ENCODE data around the gene DDIAS. TPM values are rescaled to one million over a fixed set of nuclear protein-coding genes. Genes with fewer than 3 reads are reported as not detected.

The DDIAS gene
- total and polyA plus RNA-seq, 11 donors: 0.08 to 3.5 (median 0.58) TPM; not detected in 1

DNA sequence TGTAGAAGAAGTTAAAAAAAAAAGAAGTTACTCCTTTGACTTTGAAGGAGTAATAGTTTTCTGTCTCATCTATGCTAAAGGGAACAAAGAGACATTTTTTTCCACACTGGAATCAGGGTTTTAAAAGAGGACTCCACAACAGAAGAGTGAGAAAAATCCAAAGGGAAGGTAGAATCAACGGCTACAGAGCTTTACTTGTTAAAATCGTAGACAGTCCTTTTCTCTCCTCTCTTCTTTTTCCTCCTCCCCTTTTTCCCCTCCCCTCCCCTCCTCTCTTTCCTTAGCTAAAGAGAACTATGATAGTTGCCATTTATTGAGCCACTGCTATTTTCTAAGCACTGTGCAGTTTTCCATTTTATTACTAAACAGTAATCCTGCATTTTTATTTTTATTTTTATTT is 29.2 kb downstream of the DDIAS start:
- H3K27me3 ChIP-seq: no peaks in the 10 kb centered on the region
- no peak overlapping the region for H3K27ac ChIP-seq
- DNase-seq: no peak
- no peak overlapping the region for H3K4me3 ChIP-seq
- no peak for ATAC-seq
- no peaks in the 10 kb centered on the region for H3K9me3 ChIP-seq
- TF ChIP-seq, protein P1, sequence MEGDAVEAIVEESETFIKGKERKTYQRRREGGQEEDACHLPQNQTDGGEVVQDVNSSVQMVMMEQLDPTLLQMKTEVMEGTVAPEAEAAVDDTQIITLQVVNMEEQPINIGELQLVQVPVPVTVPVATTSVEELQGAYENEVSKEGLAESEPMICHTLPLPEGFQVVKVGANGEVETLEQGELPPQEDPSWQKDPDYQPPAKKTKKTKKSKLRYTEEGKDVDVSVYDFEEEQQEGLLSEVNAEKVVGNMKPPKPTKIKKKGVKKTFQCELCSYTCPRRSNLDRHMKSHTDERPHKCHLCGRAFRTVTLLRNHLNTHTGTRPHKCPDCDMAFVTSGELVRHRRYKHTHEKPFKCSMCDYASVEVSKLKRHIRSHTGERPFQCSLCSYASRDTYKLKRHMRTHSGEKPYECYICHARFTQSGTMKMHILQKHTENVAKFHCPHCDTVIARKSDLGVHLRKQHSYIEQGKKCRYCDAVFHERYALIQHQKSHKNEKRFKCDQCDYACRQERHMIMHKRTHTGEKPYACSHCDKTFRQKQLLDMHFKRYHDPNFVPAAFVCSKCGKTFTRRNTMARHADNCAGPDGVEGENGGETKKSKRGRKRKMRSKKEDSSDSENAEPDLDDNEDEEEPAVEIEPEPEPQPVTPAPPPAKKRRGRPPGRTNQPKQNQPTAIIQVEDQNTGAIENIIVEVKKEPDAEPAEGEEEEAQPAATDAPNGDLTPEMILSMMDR (IDR thresholded peaks at IDR 0.05): no peak
- TF ChIP-seq POLR2A (IDR thresholded peaks at IDR 0.05): no peak
- WGBS, 4 donors: 74 to 90% (median 83%) methylated on average over 2 of the region's 2 CpGs
- H3K4me1 ChIP-seq: no peaks in the 10 kb centered on the region
- H3K36me3 ChIP-seq: no peaks in the 10 kb centered on the region
- intact Hi-C loops (cut with DNase I): no loop called here

DNA sequence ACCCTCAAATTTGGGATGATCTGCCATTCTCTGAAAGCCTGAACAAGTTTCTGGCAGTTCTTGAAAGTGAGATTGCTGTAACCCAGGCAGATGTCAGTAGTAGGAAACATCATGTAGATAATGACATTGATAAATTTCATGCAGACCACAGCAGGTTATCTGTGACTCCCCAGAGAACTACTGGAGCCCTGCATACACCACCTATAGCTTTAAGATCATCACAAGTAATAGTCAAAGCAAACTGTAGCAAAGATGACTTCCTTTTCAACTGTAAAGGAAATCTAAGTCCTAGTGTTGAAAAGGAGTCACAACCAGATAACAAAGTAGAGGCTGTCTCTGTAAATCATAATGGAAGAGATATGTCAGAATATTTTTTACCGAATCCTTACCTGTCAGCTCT is 31.0 kb downstream of the DDIAS start:
- H3K4me3 ChIP-seq: no peak overlapping the region
- ATAC-seq: no peak
- no peaks in the 10 kb centered on the region for H3K4me1 ChIP-seq
- no peaks in the 10 kb centered on the region for H3K36me3 ChIP-seq
- H3K9me3 ChIP-seq: no peaks in the 10 kb centered on the region
- TF ChIP-seq, protein P1 (IDR thresholded peaks at IDR 0.05): no peak
- TF ChIP-seq POLR2A (IDR thresholded peaks at IDR 0.05): no peak
- intact Hi-C loops (cut with DNase I): no loop called here
- 85 to 97% (median 86%) methylated on average over 1 of the region's 1 CpG for WGBS, 4 donors
- H3K27me3 ChIP-seq: no peaks in the 10 kb centered on the region
- no peak for DNase-seq
- H3K27ac ChIP-seq: no peak overlapping the region

GRCh38 chr11:82936261-82936660 is 34.7 kb downstream of the DDIAS start:
- DNase-seq (no peak), ATAC-seq (no peak)
- WGBS, 4 donors: 82 to 89% (median 86%) methylated on average over 3 of the region's 3 CpGs
- H3K27me3 ChIP-seq: no peaks in the 10 kb centered on the region
- TF ChIP-seq, protein P1 (IDR thresholded peaks at IDR 0.05): no peak
- TF ChIP-seq POLR2A (IDR thresholded peaks at IDR 0.05): no peak
- H3K9me3 ChIP-seq: no peaks in the 10 kb centered on the region
- H3K27ac ChIP-seq: no peak overlapping the region
- H3K36me3 ChIP-seq: no peaks in the 10 kb centered on the region
- H3K4me1 ChIP-seq: no peaks in the 10 kb centered on the region
- intact Hi-C loops (cut with DNase I): no loop called here
- no peak overlapping the region for H3K4me3 ChIP-seq

- no peak for TF ChIP-seq POLR2A (IDR thresholded peaks at IDR 0.05)
- TF ChIP-seq, protein P1 (IDR thresholded peaks at IDR 0.05): no peak
- 94 to 97% (median 95%) methylated on average over 2 of the region's 2 CpGs for WGBS, 4 donors
These were observed 36.0 kb downstream of the DDIAS start for GRCh38 chr11:82937554-82937953.

More at GRCh38 chr11:82937554-82937953, 36.0 kb downstream of the DDIAS start:
- H3K4me3 ChIP-seq: no peak overlapping the region
- H3K27ac ChIP-seq: no peak overlapping the region
- ATAC-seq: no peak
- DNase-seq: no peak
- intact Hi-C loops (cut with DNase I): no loop called here
- no peaks in the 10 kb centered on the region for H3K9me3 ChIP-seq
- no peaks in the 10 kb centered on the region for H3K27me3 ChIP-seq
- H3K36me3 ChIP-seq: no peaks in the 10 kb centered on the region
- no peaks in the 10 kb centered on the region for H3K4me1 ChIP-seq

All from heart left ventricle (tissue), 16 donors.